ENCODE data around the gene ADAM33.

ADAM33 gene

GRCh38 chr20:3686421-3686820 is 4.6 kb upstream of the ADAM33 start:
- no peak for TF ChIP-seq CTCF (IDR thresholded peaks at IDR 0.05; ENCODE audit: low read depth, low read length)
- DNase-seq (ENCODE audit: extremely low read depth, low read depth), result no peak

- no peak for TF ChIP-seq CTCF (IDR thresholded peaks at IDR 0.05; ENCODE audit: low read depth, low read length)
- no peak for DNase-seq (ENCODE audit: extremely low read depth, low read depth)
Observed at GRCh38 chr20:3685341-3685740, 3.5 kb upstream of the ADAM33 start.

GRCh38 chr20:3681352-3681930 is 369 bp downstream of the ADAM33 start:
- DNase-seq (ENCODE audit: extremely low read depth, low read depth), result no peak
- TF ChIP-seq CTCF (IDR thresholded peaks at IDR 0.05; ENCODE audit: low read depth, low read length), result no peak

GRCh38 chr20:3680701-3681351 is 984 bp downstream of the ADAM33 start:
- no peak for DNase-seq (ENCODE audit: extremely low read depth, low read depth)
- no peak for TF ChIP-seq CTCF (IDR thresholded peaks at IDR 0.05; ENCODE audit: low read depth, low read length)

- no peak for TF ChIP-seq CTCF (IDR thresholded peaks at IDR 0.05; ENCODE audit: low read depth, low read length)
- DNase-seq (ENCODE audit: extremely low read depth, low read depth), result peak; percentile 81
Observed at GRCh38 chr20:3679749-3680700, 1.8 kb downstream of the ADAM33 start.

- no peak for DNase-seq (ENCODE audit: extremely low read depth, low read depth)
- no peak for TF ChIP-seq CTCF (IDR thresholded peaks at IDR 0.05; ENCODE audit: low read depth, low read length)
Observed at GRCh38 chr20:3678856-3679720, 2.7 kb downstream of the ADAM33 start.
